Fibroblast of gingiva (primary cell): ENCODE results near the gene HNF4A.

ENCODE experiments used
- DNase-seq: peaks from one replicate; pipeline ENCODE4 v3.0.0-alpha.2; 2011; ENCODE audit warnings: low read depth

HNF4A gene

DNA sequence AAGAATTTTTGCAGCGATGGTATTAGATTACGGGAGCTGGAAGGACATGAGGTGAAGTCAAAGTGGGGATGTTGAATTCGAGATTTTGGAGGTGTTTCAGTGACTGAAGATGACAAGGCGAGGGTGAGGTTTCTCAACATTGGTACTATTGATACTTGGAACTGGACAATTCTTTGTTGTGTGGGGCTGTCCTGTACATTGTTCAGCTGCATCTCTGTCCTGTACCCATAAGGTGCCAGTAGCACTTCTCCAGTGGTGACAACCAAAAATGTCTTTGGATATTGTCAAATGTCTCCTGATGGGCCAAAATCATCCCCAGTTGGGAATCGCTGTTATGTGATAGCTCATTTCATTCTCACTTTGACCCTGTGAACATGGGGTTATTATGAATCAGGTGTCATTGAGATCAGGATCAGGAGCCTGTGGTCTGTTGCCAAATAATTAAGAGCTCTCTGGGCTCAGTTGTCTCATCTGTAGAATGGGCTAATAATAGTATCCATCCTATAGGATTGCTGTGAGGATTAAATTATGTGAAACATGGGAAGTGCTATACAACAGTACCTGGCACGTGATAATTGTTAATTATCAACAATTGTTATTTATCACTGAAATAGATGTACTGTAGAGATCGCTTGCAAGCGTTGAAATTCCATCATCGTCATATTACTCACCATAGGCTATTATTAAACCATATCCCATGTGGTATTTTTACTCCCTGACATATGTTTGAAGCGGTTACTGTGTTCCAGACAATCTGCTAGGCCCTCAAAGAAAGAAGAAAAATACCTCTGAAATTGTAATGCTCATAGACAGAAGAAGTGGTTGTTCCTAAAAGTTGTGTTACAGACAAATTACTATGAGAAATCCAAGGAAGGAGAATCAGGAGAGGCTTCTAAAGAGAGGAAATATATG is 71.6 kb downstream of the HNF4A start:
- DNase-seq: no peak

DNA sequence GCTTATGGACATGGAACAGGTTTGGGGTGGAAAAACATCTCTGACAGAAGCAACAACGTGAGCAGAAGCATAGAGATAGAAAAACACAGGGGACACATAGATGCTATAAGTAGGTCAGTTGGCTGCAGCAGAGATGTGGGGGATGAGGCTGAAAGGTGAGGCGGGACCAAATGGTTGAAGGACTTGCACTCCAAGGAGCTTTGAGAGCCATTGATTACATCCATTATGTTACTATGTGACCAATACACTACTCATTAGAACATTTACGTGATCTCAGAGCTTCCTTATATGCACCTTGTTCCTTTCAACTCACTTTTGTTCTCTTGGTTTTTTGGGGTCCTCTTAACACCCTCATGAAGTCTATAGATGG is 72.3 kb downstream of the HNF4A start:
- DNase-seq: no peak

- DNase-seq: no peak
These were observed 72.9 kb downstream of the HNF4A start for GRCh38 chr20:44428174-44429016.

GRCh38 chr20:44429017-44429339 is 73.5 kb downstream of the HNF4A start:
- no peak for DNase-seq

DNA sequence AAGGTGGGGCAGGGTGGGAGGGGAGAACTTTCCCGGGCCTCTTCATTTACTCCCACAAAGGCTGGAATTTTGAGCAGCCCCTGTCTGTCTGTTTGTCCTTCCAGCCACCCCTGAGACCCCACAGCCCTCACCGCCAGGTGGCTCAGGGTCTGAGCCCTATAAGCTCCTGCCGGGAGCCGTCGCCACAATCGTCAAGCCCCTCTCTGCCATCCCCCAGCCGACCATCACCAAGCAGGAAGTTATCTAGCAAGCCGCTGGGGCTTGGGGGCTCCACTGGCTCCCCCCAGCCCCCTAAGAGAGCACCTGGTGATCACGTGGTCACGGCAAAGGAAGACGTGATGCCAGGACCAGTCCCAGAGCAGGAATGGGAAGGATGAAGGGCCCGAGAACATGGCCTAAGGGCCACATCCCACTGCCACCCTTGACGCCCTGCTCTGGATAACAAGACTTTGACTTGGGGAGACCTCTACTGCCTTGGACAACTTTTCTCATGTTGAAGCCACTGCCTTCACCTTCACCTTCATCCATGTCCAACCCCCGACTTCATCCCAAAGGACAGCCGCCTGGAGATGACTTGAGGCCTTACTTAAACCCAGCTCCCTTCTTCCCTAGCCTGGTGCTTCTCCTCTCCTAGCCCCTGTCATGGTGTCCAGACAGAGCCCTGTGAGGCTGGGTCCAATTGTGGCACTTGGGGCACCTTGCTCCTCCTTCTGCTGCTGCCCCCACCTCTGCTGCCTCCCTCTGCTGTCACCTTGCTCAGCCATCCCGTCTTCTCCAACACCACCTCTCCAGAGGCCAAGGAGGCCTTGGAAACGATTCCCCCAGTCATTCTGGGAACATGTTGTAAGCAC is 74.1 kb downstream of the HNF4A start:
- no peak for DNase-seq

GRCh38 chr20:44430270-44431065 is 75.0 kb downstream of the HNF4A start:
- DNase-seq: no peak

DNA sequence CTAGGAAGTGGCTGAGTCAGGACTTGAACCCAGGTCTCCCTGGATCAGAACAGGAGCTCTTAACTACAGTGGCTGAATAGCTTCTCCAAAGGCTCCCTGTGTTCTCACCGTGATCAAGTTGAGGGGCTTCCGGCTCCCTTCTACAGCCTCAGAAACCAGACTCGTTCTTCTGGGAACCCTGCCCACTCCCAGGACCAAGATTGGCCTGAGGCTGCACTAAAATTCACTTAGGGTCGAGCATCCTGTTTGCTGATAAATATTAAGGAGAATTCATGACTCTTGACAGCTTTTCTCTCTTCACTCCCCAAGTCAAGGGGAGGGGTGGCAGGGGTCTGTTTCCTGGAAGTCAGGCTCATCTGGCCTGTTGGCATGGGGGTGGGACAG is 75.6 kb downstream of the HNF4A start:
- DNase-seq: no peak

GRCh38 chr20:44431502-44432234 is 76.2 kb downstream of the HNF4A start:
- DNase-seq: no peak

- no peak for DNase-seq
These were observed 77.4 kb downstream of the HNF4A start for GRCh38 chr20:44432618-44433577.

GRCh38 chr20:44433751-44434538 is 78.4 kb downstream of the HNF4A start:
- no peak for DNase-seq

DNA sequence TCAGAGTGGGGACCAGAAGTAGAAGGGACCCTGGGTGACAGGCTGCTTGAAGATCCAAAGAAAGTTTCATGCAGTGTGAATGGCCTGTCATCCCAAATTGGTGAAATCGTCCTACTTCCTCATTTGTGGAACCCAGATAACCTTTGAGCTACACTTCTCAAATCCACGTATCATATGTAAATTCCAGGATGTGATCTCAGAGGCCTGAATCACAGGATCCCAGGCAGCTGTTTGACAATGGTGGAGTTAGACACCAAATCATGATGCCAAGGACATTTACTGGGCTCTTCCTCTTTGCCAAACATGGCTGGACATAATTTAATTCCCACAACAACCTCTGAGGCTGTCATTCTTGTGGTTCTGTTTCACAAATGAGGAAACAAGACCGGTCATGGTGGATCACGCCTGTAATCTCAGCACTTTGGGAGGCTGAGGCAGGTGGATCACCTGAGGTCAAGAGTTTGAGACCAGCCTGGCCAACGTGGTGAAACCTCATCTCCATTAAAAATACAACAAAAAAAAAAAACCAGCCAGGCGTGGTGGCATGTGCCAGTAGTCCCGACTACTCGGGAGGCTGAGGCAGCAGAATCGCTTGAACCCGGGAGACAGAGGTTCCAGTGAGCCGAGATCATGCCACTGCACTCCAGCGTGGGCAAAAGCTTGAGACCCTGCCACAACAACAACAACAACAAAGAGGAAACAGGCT is 80.3 kb downstream of the HNF4A start:
- DNase-seq: no peak

DNA sequence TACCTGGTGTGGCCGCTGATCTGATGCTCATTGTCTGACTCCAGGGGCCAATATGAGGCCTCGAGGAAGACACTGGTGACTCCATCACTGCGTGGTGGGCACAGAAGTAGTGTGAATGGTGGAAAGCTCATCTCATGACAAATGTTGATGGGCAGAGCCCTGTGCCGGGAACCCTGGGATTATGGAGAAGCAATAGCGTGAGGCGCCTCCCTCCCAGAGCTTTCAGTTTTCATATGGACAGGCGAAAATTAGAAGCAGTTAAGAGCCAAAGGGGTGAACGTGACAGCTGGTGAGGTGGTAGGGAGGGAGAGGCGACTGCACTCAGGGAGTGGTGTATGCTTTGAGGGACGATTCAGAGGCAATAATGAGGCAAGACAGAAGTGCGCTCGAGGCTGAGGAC is 80.9 kb downstream of the HNF4A start:
- DNase-seq: no peak

- DNase-seq: no peak
These were observed 82.0 kb downstream of the HNF4A start for GRCh38 chr20:44437497-44437896.

DNA sequence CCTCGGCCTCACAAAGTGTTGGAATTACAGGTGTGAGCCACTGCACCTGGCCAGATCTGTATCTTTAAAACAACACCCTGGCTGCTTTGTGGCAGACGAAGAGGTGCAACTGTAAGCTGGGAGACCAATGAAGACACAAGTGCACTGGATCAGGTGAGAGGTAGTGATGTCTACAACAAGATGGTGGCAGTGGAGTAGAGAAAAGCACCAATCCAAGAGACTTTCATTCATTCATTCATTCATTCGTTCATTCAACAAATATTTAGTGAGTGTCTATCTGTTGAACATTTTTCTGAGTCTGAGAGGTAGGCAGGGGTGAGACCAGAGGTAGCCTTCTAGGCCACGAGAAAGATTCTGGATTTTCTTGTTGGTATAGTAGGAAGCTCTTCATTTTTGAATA is 83.3 kb downstream of the HNF4A start:
- DNase-seq: no peak

DNA sequence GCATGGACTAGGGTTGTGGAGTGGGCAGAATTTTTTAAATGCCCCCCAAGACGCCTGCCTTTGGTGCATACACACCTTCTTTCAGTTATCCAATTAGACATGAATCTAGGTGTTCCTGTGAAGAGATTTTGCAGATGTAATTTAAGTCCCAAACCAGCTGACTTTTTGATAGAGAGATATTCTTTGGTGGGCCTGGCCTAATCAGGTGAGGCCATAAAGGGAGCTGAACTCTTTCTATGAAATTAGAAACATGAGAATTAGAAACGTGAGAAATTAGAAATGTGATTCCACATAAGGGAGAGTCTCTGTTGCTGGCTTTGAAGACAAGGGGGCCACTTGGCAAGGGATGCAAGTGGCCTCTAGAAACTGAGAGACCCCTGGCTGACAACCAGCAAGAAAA is 83.8 kb downstream of the HNF4A start:
- DNase-seq: no peak

GRCh38 chr20:44442298-44443070 is 87.0 kb downstream of the HNF4A start:
- no peak for DNase-seq
